ENCODE data around the gene TRAF5. TPM values are rescaled to one million over a fixed set of nuclear protein-coding genes. Genes with fewer than 3 reads are reported as not detected.

The TRAF5 gene
- total RNA-seq, 1 experiment from 2014 or later: 8.1 TPM

- CTCF ChIA-PET: no interaction called here
- no peak for DNase-seq
- intact Hi-C loops (cut with micrococcal nuclease; ENCODE audit: unreplicated experiment): no loop called here
- H4K20me1 ChIP-seq (ENCODE audit: insufficient read depth): no peaks in the 10 kb centered on the region
- H3F3A ChIP-seq (ENCODE audit: insufficient read depth, low read depth): no peaks in the 10 kb centered on the region
- no peak overlapping the region for H3K4me3 ChIP-seq
- H3K4me2 ChIP-seq: no peak overlapping the region
- H3K27ac ChIP-seq: no peak overlapping the region
- H2AFZ ChIP-seq: no peak overlapping the region
- POLR2A ChIA-PET (ENCODE audit: unreplicated experiment): no interaction called here
- H3K9me3 ChIP-seq (ENCODE audit: insufficient read depth, low read depth): no peaks in the 10 kb centered on the region
- H3K4me1 ChIP-seq (replicated peaks; ENCODE audit: insufficient read depth): no peaks in the 10 kb centered on the region
- H3K9me2 ChIP-seq (ENCODE audit: insufficient read depth): no peaks in the 10 kb centered on the region
- no TSS peak for BruUV-seq (replicated peaks)
- TF ChIP-seq EZH2 (IDR thresholded peaks at IDR 0.05; ENCODE audit: low read depth): no peak
- TF ChIP-seq, protein P1, sequence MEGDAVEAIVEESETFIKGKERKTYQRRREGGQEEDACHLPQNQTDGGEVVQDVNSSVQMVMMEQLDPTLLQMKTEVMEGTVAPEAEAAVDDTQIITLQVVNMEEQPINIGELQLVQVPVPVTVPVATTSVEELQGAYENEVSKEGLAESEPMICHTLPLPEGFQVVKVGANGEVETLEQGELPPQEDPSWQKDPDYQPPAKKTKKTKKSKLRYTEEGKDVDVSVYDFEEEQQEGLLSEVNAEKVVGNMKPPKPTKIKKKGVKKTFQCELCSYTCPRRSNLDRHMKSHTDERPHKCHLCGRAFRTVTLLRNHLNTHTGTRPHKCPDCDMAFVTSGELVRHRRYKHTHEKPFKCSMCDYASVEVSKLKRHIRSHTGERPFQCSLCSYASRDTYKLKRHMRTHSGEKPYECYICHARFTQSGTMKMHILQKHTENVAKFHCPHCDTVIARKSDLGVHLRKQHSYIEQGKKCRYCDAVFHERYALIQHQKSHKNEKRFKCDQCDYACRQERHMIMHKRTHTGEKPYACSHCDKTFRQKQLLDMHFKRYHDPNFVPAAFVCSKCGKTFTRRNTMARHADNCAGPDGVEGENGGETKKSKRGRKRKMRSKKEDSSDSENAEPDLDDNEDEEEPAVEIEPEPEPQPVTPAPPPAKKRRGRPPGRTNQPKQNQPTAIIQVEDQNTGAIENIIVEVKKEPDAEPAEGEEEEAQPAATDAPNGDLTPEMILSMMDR (conservative IDR thresholded peaks at IDR 0.05): no peak
- H3K79me2 ChIP-seq (ENCODE audit: low read depth): no peaks in the 10 kb centered on the region
- no peaks in the 10 kb centered on the region for H3K27me3 ChIP-seq (ENCODE audit: insufficient read depth, low read depth)
- no peaks in the 10 kb centered on the region for H3K36me3 ChIP-seq (ENCODE audit: low read depth)
Measured at GRCh38 chr1:211420845-211421454, 94.3 kb downstream of the TRAF5 start.

DNA sequence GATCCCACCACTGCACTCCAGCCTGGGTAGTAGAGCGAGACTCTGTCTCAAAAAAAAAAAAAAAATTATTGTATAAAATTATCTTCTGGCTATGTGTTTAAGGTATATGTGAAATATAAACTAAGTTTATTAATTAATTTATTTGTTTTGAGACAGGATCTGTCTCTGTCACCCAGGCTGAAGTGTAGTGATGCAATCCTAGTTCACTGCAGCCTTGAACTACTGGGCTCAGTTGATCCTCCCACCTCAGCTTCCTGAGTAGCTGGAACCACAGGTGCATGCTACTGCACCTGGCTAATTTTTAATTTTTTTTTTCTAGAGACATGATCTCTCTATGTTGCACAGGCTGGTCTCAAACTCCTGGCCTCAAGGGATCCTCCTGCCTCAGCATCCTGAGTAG is 97.4 kb downstream of the TRAF5 start:
- Histone ChIP-seq H3K36me3 (ENCODE audit: low read depth) (no peaks in the 10 kb centered on the region), H4K20me1 (ENCODE audit: insufficient read depth) (no peaks in the 10 kb centered on the region), H3K4me2 (no peak overlapping the region), H3K4me3 (no peak overlapping the region), H3K27ac (no peak overlapping the region), H3F3A (ENCODE audit: insufficient read depth, low read depth) (no peaks in the 10 kb centered on the region), H3K9me3 (ENCODE audit: insufficient read depth, low read depth) (no peaks in the 10 kb centered on the region), H3K27me3 (ENCODE audit: insufficient read depth, low read depth) (no peaks in the 10 kb centered on the region), H3K4me1 (replicated peaks; ENCODE audit: insufficient read depth) (no peaks in the 10 kb centered on the region), H3K79me2 (ENCODE audit: low read depth) (no peaks in the 10 kb centered on the region), H3K9me2 (ENCODE audit: insufficient read depth) (no peaks in the 10 kb centered on the region), H2AFZ (no peak overlapping the region)
- ChIA-PET POLR2A (ENCODE audit: unreplicated experiment) (no interaction called here), CTCF (no interaction called here)
- intact Hi-C loops (cut with micrococcal nuclease; ENCODE audit: unreplicated experiment): no loop called here
- BruUV-seq (replicated peaks): no TSS peak
- no peak for DNase-seq
- TF ChIP-seq, protein P1 (conservative IDR thresholded peaks at IDR 0.05): no peak
- TF ChIP-seq EZH2 (IDR thresholded peaks at IDR 0.05; ENCODE audit: low read depth): no peak

Other genes starting within 250 kb of the TRAF5 start
- gene KCNH1, start 192.7 kb upstream of the TRAF5 start, total RNA-seq (2021): not detected in 2 replicates
- 42.1 and 48.7 TPM in 2 replicates for gene RCOR3, start 67.5 kb upstream of the TRAF5 start, total RNA-seq (2021)
- gene RD3, start 165.3 kb downstream of the TRAF5 start, total RNA-seq (2021): 0.45 and 1.2 TPM in 2 replicates